NCI-H460 (cell line): ENCODE data around the gene CD209. TPM values are rescaled to one million over a fixed set of nuclear protein-coding genes. Genes with fewer than 3 reads are reported as not detected.

Source experiments
- DNase-seq: peaks from one replicate; pipeline ENCODE4 v3.0.0-alpha.2; 2016; ENCODE audit warnings: low read depth; ENCODE audit errors: extremely low read depth
- total RNA-seq: library from RNA; depleted of rRNA; stranded (reverse); fragments of >200 nt; shearing (Covaris generic); gene quantifications from 2 replicates; pipeline ENCODE4 v1.2.3, GENCODE V29; 2014

CD209 gene
- total RNA-seq, 1 experiment from 2014 or later: not detected

GRCh38 chr19:7709932-7710460 is 37.3 kb downstream of the CD209 start:
- no peak for DNase-seq

GRCh38 chr19:7706955-7707456 is 40.3 kb downstream of the CD209 start:
- DNase-seq: no peak

- DNase-seq: no peak
Measured at GRCh38 chr19:7706188-7706954, 41.0 kb downstream of the CD209 start.

GRCh38 chr19:7705387-7706187 is 41.7 kb downstream of the CD209 start:
- DNase-seq: no peak

DNA sequence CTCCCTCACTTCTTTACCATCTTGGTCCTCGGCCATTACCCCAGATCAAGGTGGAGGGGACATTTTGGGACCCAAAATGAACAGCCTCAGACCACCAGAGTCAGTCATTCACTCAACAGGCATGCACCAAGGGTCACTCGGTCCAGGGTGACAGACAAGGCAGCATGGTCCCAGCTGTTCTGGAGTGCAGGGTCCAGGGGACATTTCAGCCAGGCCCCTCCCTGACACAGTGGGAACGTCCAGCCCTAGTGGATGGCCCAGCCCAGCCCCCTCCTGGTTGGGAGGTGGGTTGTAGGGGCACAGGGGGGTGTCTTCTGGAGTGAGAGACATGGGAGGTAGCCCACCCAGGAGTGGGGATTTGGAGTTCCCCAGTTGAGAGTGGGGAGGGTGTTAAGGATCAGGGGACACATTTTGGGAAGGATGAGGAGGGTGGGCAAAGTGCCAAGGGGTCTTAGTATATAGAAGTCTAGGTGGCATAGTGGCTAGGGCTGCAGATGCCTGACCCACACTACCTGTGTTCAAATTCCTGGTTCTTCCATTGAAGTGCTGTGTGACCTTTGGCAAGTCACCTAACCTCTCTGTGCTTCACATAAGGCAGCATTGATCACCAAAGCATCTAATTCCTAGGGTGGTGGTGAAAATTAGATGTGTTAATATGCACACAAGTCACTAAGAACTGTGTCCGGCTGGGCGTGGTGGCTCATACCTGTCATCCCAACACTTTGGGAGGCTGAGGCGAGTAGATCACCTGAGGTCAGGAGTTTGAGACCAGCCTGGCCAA is 42.9 kb downstream of the CD209 start:
- DNase-seq: no peak

DNA sequence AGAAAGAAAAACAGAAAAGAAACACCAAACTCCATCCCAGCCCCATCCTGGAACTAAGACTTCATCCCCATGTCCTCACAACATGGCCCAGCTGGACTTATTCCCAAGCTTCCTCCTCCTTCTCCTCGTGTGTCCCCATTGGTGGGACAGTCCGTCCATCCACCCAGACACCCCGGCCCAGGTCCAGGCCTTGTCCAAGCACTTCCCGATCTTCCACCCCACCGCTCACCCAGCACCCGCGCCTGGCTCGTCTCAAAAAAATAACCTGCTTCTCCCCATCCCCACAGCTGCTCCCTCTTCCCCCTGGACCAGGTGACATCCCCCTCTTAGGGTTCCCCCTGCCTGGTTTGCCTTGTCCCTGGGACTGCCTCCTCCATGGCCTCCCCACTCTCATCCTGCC is 44.0 kb downstream of the CD209 start:
- DNase-seq: no peak

DNA sequence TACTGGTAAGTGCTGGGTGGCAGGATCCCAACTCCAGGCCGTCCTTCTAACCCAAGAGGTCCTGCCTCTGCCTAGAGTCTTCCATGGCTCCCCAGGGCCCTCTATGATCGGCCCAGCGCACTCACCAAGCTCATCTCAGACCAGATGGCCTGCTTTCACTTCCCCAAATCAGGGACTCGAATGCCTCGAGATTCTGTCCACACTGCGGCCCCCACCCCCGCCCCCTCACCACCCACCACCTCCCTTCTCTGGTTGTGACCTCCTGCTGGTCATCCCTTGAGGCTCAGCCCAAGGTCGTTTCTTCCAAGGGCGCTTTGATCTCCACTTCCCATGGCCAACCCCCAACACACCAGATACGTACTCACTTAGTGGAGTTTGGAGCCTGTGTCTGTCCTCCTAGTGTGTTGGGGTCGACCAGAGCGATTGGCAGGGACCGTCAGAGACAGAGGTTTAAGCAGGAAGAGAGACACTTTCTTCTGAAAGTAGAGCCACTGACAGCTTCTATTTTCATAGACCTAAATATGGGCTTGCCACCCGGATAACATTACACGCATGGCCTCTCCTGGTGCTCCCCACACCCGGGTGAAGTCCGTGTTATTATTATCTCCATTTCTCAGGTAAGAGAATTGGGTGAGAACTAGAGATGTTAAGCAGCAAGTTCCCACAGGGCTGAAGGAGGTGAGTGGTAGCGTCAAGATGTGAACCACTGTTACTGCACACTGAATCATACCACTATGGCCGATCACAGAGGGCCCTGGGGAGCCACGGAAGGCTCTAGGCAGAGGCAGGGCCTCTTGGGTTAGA is 45.5 kb downstream of the CD209 start, which contains the start of gene FCER2:
Gene FCER2, minus strand, starts transcription at position 478 of the 804 bp plus-strand sequence. CDS start 2,371 bp downstream, outside the sequence.
- DNase-seq: no peak

DNA sequence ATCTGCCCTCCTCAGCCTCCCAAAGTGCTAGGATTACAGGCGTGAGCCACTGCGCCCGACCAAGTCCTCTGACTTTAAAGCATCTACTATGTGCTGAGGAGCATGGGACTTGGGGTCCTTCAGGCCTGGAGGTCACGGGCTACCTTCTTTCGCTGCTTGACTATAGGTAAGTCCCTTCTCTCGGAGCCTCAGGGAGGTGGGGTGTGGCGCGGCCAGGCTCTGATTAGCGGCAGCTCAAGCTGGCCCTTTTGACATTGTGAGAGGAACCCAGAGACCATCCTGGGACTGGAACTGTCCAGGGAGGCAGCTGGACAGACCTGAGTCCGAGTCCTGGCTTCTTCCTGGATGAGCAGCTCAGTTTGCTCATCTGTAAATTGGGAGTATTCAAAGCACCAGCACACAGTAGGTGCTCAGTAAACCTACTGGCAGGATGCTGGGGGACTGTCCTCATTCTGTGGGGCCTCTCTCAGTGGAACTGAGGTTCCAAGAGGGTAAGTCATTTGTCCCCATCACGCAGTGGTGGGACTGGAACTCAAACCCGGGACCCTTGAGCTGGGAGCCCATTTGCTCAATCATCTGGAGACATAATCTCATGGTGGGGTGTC is 46.2 kb downstream of the CD209 start:
- no peak for DNase-seq

GRCh38 chr19:7699417-7700401 is 47.6 kb downstream of the CD209 start:
- DNase-seq: no peak

DNA sequence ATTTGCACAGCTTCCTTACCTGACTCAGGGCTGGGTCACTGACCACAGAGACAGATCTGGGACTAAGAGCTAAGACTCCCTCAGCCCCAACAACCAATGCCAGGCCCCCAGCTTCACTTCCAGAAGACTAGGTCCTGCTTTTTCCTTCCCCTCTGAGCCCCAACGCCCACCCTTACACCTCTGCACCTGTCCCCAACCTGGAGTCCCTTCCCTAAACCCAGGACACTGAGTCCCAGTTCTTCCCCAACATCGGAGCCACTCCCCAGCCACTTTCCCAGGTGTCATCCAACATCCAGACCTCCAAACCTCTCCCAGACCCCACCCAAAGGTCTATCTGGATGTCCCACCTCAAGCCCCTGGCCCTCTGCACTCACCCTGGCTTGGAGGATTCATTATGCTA is 48.3 kb downstream of the CD209 start:
- no peak for DNase-seq

- DNase-seq: no peak
Measured at GRCh38 chr19:7698583-7698982, 48.8 kb downstream of the CD209 start.

DNA sequence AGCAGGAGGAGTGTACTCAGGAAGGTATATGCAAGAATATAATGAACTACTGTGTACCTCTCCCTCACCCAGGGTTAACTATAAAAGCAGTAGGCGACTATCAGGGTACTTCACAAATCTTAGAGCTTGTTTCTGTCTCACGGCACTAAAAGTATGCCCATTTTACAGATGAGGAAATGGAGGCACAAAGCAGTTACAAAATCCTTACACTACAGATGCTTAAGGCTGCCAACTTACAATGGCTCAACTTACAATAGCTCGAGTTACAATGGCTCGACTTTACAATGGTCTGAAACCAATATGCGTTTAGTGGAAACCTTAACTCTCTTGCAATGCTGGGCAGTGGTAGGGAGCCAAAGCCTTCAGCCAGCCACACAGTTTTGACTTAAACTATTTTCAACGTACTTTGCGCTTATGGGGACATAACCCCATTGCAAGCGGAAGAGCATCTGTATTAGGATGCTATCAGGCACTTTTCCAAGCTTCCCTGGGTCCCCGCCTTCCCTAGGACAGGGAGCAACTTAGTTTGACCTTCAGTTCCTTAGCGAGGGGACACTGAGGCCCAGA is 49.5 kb downstream of the CD209 start:
- no peak for DNase-seq

GRCh38 chr19:7694499-7694898 is 52.8 kb downstream of the CD209 start:
- no peak for DNase-seq

- no peak for DNase-seq
Measured at GRCh38 chr19:7692417-7693088, 54.8 kb downstream of the CD209 start.

DNA sequence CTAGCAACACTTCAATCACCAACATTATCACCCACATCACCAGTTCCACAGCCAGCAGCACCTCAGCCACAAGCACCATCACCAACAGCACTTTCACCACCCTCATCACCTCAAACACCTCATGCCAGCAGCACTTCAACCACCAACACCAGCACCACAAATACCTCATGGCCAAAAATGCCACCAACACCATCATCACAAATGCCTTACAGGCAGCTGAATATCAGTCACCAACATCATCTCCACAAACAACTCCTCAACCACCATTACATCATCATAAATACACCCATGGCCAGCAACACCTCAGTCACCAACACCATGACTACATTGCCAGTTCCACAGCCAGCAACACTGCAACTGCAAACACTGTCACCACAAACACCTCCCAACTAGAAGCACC is 55.8 kb downstream of the CD209 start:
- DNase-seq: no peak

- DNase-seq: no peak
Measured at GRCh38 chr19:7690779-7691258, 56.5 kb downstream of the CD209 start.
